LNCAP (cell line): ENCODE measurements around the gene TCF7.

Experiments used
- TF ChIP-seq, protein P1 (sequence below): fragments of 450-650 bp; IDR thresholded peaks from 2 replicates; pipeline ENCODE4 v1.5.1; 2017; ENCODE audit warnings: mild to moderate bottlenecking

Gene TCF7

GRCh38 chr5:134110382-134110781 lies 4.1 kb upstream of the TCF7 start:
- TF ChIP-seq, protein P1, sequence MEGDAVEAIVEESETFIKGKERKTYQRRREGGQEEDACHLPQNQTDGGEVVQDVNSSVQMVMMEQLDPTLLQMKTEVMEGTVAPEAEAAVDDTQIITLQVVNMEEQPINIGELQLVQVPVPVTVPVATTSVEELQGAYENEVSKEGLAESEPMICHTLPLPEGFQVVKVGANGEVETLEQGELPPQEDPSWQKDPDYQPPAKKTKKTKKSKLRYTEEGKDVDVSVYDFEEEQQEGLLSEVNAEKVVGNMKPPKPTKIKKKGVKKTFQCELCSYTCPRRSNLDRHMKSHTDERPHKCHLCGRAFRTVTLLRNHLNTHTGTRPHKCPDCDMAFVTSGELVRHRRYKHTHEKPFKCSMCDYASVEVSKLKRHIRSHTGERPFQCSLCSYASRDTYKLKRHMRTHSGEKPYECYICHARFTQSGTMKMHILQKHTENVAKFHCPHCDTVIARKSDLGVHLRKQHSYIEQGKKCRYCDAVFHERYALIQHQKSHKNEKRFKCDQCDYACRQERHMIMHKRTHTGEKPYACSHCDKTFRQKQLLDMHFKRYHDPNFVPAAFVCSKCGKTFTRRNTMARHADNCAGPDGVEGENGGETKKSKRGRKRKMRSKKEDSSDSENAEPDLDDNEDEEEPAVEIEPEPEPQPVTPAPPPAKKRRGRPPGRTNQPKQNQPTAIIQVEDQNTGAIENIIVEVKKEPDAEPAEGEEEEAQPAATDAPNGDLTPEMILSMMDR = no peak

- TF ChIP-seq, protein P1 = no peak
Observed at GRCh38 chr5:134111741-134112647, 2.5 kb upstream of the TCF7 start.

- TF ChIP-seq, protein P1 = no peak
Observed at GRCh38 chr5:134112726-134113362, 1.6 kb upstream of the TCF7 start.

DNA sequence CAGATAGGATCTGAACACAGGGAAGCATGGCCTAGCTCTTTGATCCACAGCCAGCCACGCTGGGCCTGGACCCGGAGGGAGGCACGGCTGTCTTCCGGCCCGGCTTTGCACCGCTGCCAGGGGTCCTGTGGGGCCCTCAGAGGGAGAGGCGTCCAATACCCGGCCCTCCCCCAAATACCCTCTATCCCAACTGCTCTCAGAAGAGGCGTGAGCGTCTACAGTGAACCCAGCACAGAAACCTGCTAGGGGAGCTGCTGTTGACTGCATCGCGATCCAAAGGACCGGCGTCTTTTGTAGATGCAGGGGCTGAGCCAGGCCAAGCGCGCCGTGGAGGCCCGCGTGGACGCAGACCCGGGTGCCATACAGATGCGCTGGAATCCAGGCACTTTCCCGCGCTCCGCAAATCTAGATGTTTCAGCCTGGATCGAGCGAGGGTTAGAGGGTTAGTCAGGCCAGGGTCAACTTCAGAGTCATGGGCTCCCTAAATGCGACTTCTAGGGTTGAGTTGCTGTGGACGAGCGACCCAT lies 1.1 kb upstream of the TCF7 start:
- TF ChIP-seq, protein P1 = no peak

DNA sequence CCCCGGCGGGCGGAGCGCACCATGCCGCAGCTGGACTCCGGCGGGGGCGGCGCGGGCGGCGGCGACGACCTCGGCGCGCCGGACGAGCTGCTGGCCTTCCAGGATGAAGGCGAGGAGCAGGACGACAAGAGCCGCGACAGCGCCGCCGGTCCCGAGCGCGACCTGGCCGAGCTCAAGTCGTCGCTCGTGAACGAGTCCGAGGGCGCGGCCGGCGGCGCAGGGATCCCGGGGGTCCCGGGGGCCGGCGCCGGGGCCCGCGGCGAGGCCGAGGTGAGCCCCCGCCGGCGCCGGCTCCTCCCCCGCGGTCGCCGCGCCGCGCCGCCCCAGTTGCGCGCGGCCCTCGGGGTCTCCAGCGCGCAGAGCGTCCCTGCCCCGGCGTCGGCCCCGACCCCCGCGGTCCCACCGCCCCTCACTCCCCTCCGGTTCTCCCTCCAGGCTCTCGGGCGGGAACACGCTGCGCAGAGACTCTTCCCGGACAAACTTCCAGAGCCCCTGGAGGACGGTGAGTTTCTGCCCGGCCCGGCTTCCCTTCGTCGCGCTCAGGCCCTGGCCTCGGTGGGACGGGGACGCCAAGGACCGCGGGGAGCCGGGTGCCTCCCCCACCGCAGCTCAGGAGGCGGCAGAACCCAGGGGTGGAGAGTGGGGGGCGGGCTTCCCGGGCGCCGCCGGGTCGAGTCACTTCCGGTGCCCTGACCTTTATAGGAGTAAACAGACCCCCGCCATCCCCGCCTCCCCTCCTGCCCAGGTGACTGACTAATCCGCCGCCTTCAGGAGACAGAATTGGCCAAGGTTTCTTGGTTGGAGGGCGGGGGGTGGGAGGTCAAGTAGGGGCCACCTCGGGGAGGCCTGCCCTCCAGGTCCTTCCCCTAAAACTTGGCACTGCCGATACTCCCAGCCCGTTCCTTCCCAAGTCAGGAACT lies 665 bp downstream of the TCF7 start:
- TF ChIP-seq, protein P1 = no peak

- TF ChIP-seq, protein P1 = no peak
Observed at GRCh38 chr5:134115806-134116175, 1.3 kb downstream of the TCF7 start.

DNA sequence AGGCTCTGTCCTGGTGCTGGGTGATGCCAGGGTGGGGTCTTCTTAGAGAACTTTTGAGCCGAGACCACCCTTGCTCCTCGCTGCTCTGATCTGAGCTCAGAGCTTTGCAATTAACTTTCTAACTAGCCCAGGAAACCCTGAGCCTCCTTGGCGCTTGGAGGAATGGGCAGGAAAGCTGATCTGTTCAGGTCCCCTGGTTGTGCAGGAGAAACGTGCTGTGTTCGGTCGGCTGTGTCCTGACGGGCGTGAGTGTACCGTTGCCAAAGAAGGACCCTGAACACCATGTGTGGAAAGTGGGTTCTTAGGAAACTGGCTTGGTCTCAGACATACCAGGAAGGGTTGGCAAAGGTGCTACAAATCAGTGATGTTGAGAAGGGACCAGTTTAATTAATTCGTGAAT lies 1.8 kb downstream of the TCF7 start:
- TF ChIP-seq, protein P1 = no peak
